Transverse colon (tissue), 4 donors: ENCODE data around the gene IGSF6.

Experiments
- EP300 ChIP-seq: sonication (generic); formaldehyde crosslinking; IDR thresholded peaks from one replicate; pipeline ENCODE4 v1.6.1; 2017; ENCODE audit warnings: antibody characterized with exemption, low read depth
- POLR2A ChIP-seq: fragments of 450-650 bp; IDR thresholded peaks from one replicate; pipeline ENCODE4 v1.6.1; 2016; ENCODE audit warnings: antibody characterized with exemption, mild to moderate bottlenecking, moderate library complexity
- POLR2AphosphoS5 ChIP-seq, 3 donors: sonication (generic); formaldehyde crosslinking; IDR thresholded peaks; one replicate each; pipeline ENCODE4 v1.6.1; 2016; ENCODE audit warnings: antibody characterized with exemption in 3 of 3
- TF ChIP-seq, protein P1 (sequence below), 5 experiments: fragments of 200-600 bp in 3 of 5; fragments of 450-650 bp in 2 of 5; sonication (generic) in 3 of 5; IDR thresholded peaks; 1 replicate in 2 of 5; 2 replicates in 3 of 5; pipeline ENCODE4 v1.5.1; 2016 to 2017; ENCODE audit warnings: antibody characterized with exemption in 5 of 5, inconsistent platforms in 3 of 5, mild to moderate bottlenecking in 2 of 5, moderate library complexity in 1 of 5

- TF ChIP-seq EP300 = no peak
- TF ChIP-seq POLR2AphosphoS5 (IDR thresholded peaks at IDR 0.05) = no peak
- TF ChIP-seq, protein P1, sequence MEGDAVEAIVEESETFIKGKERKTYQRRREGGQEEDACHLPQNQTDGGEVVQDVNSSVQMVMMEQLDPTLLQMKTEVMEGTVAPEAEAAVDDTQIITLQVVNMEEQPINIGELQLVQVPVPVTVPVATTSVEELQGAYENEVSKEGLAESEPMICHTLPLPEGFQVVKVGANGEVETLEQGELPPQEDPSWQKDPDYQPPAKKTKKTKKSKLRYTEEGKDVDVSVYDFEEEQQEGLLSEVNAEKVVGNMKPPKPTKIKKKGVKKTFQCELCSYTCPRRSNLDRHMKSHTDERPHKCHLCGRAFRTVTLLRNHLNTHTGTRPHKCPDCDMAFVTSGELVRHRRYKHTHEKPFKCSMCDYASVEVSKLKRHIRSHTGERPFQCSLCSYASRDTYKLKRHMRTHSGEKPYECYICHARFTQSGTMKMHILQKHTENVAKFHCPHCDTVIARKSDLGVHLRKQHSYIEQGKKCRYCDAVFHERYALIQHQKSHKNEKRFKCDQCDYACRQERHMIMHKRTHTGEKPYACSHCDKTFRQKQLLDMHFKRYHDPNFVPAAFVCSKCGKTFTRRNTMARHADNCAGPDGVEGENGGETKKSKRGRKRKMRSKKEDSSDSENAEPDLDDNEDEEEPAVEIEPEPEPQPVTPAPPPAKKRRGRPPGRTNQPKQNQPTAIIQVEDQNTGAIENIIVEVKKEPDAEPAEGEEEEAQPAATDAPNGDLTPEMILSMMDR (IDR thresholded peaks at IDR 0.05) = no peak
- TF ChIP-seq POLR2A = no peak
Measured at GRCh38 chr16:21697032-21697431, 44.6 kb upstream of the IGSF6 start.
